Mesenchymal stem cell (in vitro differentiated cells and primary cell): ENCODE measurements around the gene SERTAD1.
"Not testable (repeated sequence)": the region's sequence is repeated elsewhere in the genome, so short reads cannot be mapped to it uniquely, and the experiment has no call there.

Source experiments
- DNase-seq: peaks from one replicate; pipeline ENCODE4 v3.0.0-alpha.2; 2013
- H2AFZ ChIP-seq: one replicate; pipeline ENCODE4 v1.6.1; 2013; ENCODE audit warnings: low read depth, mild to moderate bottlenecking, control low read depth, inconsistent platforms, low read length, moderate library complexity
- H2AK5ac ChIP-seq: 2 replicates; pipeline ENCODE4 v1.6.1; 2013; ENCODE audit warnings: low read length, moderate library complexity, mild to moderate bottlenecking, inconsistent platforms; ENCODE audit not compliant: severe bottlenecking
- H2BK120ac ChIP-seq: one replicate; pipeline ENCODE4 v1.6.1; 2013; ENCODE audit warnings: low read depth, mild to moderate bottlenecking, inconsistent platforms, low read length, moderate library complexity
- H2BK12ac ChIP-seq, 2 experiments: one replicate each; pipeline ENCODE4 v1.6.1; 2013; ENCODE audit warnings: inconsistent platforms in 2 of 2, low read length in 2 of 2, mild to moderate bottlenecking in 2 of 2, moderate library complexity in 2 of 2, control low read depth in 1 of 2
- H2BK15ac ChIP-seq: one replicate; pipeline ENCODE4 v1.6.1; 2013; ENCODE audit warnings: mild to moderate bottlenecking, low read depth, inconsistent platforms; ENCODE audit not compliant: poor library complexity, severe bottlenecking
- H2BK5ac ChIP-seq: 2 replicates; pipeline ENCODE4 v1.6.1; 2013; ENCODE audit warnings: low read depth, mild to moderate bottlenecking, low read length, control low read depth, inconsistent platforms; ENCODE audit not compliant: poor library complexity, severe bottlenecking
- H3K14ac ChIP-seq, 2 experiments: one replicate each; pipeline ENCODE4 v1.6.1; 2013; ENCODE audit warnings: inconsistent platforms in 2 of 2, low read length in 2 of 2, control low read depth in 1 of 2, mild to moderate bottlenecking in 1 of 2, moderate library complexity in 1 of 2
- H3K18ac ChIP-seq, 2 experiments: one replicate each; pipeline ENCODE4 v1.6.1; 2013; ENCODE audit warnings: inconsistent platforms in 2 of 2, low read length in 2 of 2, control low read depth in 1 of 2, low read depth in 1 of 2, mild to moderate bottlenecking in 1 of 2
- H3K23ac ChIP-seq, 2 experiments: one replicate each; pipeline ENCODE4 v1.6.1; 2013; ENCODE audit warnings: inconsistent platforms in 2 of 2, low read length in 2 of 2, mild to moderate bottlenecking in 2 of 2, moderate library complexity in 2 of 2, control low read depth in 1 of 2
- H3K27ac ChIP-seq: 2 replicates; pipeline ENCODE4 v1.5.1; 2013; ENCODE audit warnings: mild to moderate bottlenecking, moderate library complexity, low read length, control low read depth, inconsistent platforms; ENCODE audit not compliant: poor library complexity, severe bottlenecking
- H3K27me3 ChIP-seq, 2 experiments: 2 replicates each; pipeline versions ENCODE4 v1.6.1 to v1.7.0; 2013; ENCODE audit warnings: low read length in 2 of 2, mild to moderate bottlenecking in 2 of 2, moderate library complexity in 2 of 2, control low read depth in 1 of 2, inconsistent platforms in 1 of 2; ENCODE audit not compliant: control insufficient read depth in 1 of 2, insufficient read depth in 1 of 2
- H3K36me3 ChIP-seq, 2 experiments: 2 replicates each; pipeline versions ENCODE4 v1.6.1 to v1.7.0; 2013; ENCODE audit warnings: low read length in 2 of 2, control low read depth in 1 of 2, inconsistent platforms in 1 of 2, low read depth in 1 of 2, mild to moderate bottlenecking in 1 of 2; ENCODE audit not compliant: insufficient read depth in 2 of 2, control insufficient read depth in 1 of 2
- H3K4ac ChIP-seq, 2 experiments: one replicate each; pipeline ENCODE4 v1.6.1; 2013; ENCODE audit warnings: inconsistent platforms in 2 of 2, low read length in 2 of 2, mild to moderate bottlenecking in 2 of 2, moderate library complexity in 2 of 2, control low read depth in 1 of 2, low read depth in 1 of 2
- H3K4me1 ChIP-seq: 2 replicates; pipeline ENCODE4 v1.6.1; 2013; ENCODE audit warnings: low read depth, low read length, control low read depth; ENCODE audit not compliant: control insufficient read depth, insufficient read depth
- H3K4me2 ChIP-seq: 2 replicates; pipeline ENCODE4 v1.6.1; 2013; ENCODE audit warnings: low read length, mild to moderate bottlenecking, inconsistent platforms; ENCODE audit not compliant: poor library complexity, severe bottlenecking
- H3K4me3 ChIP-seq, 2 experiments: 2 replicates each; pipeline versions ENCODE4 v1.5.1 to v1.7.0; 2013; ENCODE audit warnings: low read length in 2 of 2, mild to moderate bottlenecking in 2 of 2, control low read depth in 1 of 2, low read depth in 1 of 2; ENCODE audit not compliant: insufficient read depth in 1 of 2
- H3K79me1 ChIP-seq: replicated peaks from 2 replicates; pipeline ENCODE4 v1.6.1; 2013; ENCODE audit warnings: mild to moderate bottlenecking, control low read depth, low read length, inconsistent platforms; ENCODE audit not compliant: poor library complexity, severe bottlenecking
- H3K9ac ChIP-seq: 2 replicates; pipeline ENCODE4 v1.7.0; 2013; ENCODE audit warnings: mild to moderate bottlenecking, low read length, moderate library complexity
- H3K9me3 ChIP-seq: 2 replicates; pipeline ENCODE4 v1.7.0; 2013; ENCODE audit warnings: mild to moderate bottlenecking, low read length; ENCODE audit not compliant: control insufficient read depth
- H4K8ac ChIP-seq: one replicate; pipeline ENCODE4 v1.6.1; 2013; ENCODE audit warnings: inconsistent platforms, mild to moderate bottlenecking, low read length, moderate library complexity
- H4K91ac ChIP-seq: one replicate; pipeline ENCODE4 v1.6.1; 2013; ENCODE audit warnings: mild to moderate bottlenecking, low read length, inconsistent platforms
- WGBS: methylation state at CpG from one replicate; pipeline ENCODE4 v1.1.7; 2013; ENCODE audit warnings: mixed read lengths; 5-methylcytosine and 5-hydroxymethylcytosine counted together

Gene SERTAD1

GRCh38 chr19:40457953-40458596, 32.3 kb upstream of the SERTAD1 start:
- H2BK12ac ChIP-seq: no peak overlapping the region
- H3K79me1 ChIP-seq: peaks cover 9% of the 10 kb centered on the region
- no peak overlapping the region for H2BK5ac ChIP-seq
- H2BK15ac ChIP-seq: peak overlapping the region; percentile 7
- H3K4me2 ChIP-seq: no peak overlapping the region
- no peak overlapping the region for H3K14ac ChIP-seq
- peaks cover 1% of the 10 kb centered on the region for H3K4me1 ChIP-seq
- H3K9me3 ChIP-seq: no peaks in the 10 kb centered on the region
- no peak for DNase-seq
- H4K8ac ChIP-seq: no peak overlapping the region
- H3K27ac ChIP-seq: no peak overlapping the region
- H3K4ac ChIP-seq: no peak overlapping the region
- WGBS: 97% methylated on average over 22 of the region's 27 CpGs
- H3K36me3 ChIP-seq: peaks cover 12 to 27% of the 10 kb centered on the region in 2 experiments
- no peak overlapping the region for H3K23ac ChIP-seq
- no peak overlapping the region for H2BK120ac ChIP-seq
- H2AK5ac ChIP-seq: no peak overlapping the region
- no peak overlapping the region for H3K9ac ChIP-seq
- H3K18ac ChIP-seq: no peak overlapping the region
- no peak overlapping the region for H3K4me3 ChIP-seq
- no peak overlapping the region for H2AFZ ChIP-seq
- no peak overlapping the region for H4K91ac ChIP-seq
- H3K27me3 ChIP-seq: no peaks in the 10 kb centered on the region

DNA sequence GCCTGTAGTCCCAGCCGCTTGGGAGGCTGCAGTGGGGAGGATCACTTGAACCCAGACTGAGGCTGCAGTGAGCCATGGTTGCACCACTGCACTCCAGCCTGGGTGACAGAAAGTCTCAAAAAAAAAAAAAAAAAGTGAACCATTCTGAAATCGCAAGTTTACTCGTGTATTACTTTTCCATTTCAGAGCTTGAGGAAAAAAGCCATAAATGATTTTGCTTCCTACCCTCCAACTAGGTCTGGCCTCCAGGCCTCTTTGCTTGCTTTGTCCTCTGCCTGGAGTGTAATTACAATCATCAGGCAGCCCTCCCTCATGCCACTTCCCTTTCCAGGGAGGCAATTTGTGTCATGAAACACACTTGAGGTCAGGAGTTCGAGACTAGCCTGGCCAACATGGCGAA, 31.3 kb upstream of the SERTAD1 start:
- Histone ChIP-seq H3K9me3 (no peaks in the 10 kb centered on the region), H4K8ac (no peak overlapping the region), H3K14ac (no peak overlapping the region), H3K18ac (no peak overlapping the region), H2BK15ac (no peak overlapping the region), H2AFZ (no peak overlapping the region), H3K4me1 (peaks cover 1% of the 10 kb centered on the region), H2BK120ac (no peak overlapping the region), H3K27ac (no peak overlapping the region), H3K4ac (no peak overlapping the region), H3K23ac (no peak overlapping the region), H3K9ac (no peak overlapping the region), H3K36me3 (peaks cover 12 to 27% of the 10 kb centered on the region in 2 experiments), H4K91ac (no peak overlapping the region), H2BK5ac (no peak overlapping the region), H3K4me2 (no peak overlapping the region), H3K27me3 (no peaks in the 10 kb centered on the region), H2BK12ac (no peak overlapping the region), H2AK5ac (no peak overlapping the region), H3K79me1 (peaks cover 9% of the 10 kb centered on the region), H3K4me3 (no peak overlapping the region)
- DNase-seq: no peak
- WGBS: 94% methylated on average over 5 of the region's 5 CpGs

DNA sequence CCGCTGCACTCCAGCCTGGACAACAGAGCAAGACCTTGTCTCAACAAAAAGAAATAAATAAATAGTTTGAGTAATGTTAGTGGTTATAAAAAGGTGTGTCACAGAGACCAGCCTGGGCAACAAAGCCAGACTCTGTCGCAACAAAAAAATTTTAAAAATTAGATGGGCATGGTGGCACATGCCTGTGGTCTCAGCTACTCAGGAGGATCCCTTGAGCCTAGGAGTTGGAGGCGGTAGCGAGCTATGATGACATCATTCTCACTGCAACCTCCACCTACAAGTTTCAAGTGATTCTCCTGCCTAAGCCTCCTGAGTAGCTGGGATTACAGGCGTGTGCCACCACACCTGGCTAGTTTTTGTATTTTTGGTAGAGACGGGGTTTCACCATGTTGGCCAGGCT, 28.2 kb upstream of the SERTAD1 start:
- H2BK5ac ChIP-seq, H3K14ac ChIP-seq, H2AFZ ChIP-seq, H3K9ac ChIP-seq, H3K23ac ChIP-seq, H2BK15ac ChIP-seq, H4K91ac ChIP-seq, H3K18ac ChIP-seq, H3K79me1 ChIP-seq, H4K8ac ChIP-seq, H3K4me3 ChIP-seq, H3K27me3 ChIP-seq, H3K27ac ChIP-seq, H2BK120ac ChIP-seq, H3K4me1 ChIP-seq, H3K9me3 ChIP-seq, H3K4me2 ChIP-seq, DNase-seq, H3K4ac ChIP-seq, H2AK5ac ChIP-seq, H2BK12ac ChIP-seq: not testable (repeated sequence)
- H3K36me3 ChIP-seq: peaks cover 18 to 38% of the 10 kb centered on the region in 2 experiments
- 96% methylated on average over 5 of the region's 6 CpGs for WGBS

- Histone ChIP-seq H3K4ac (no peak overlapping the region), H3K79me1 (peaks cover 2% of the 10 kb centered on the region), H3K27ac (no peak overlapping the region), H3K14ac (no peak overlapping the region), H3K23ac (no peak overlapping the region), H2AK5ac (no peak overlapping the region), H3K4me2 (no peak overlapping the region), H3K9ac (no peak overlapping the region), H2BK5ac (no peak overlapping the region), H2AFZ (no peak overlapping the region), H2BK15ac (no peak overlapping the region), H3K9me3 (no peaks in the 10 kb centered on the region), H3K4me3 (no peak overlapping the region), H3K4me1 (no peaks in the 10 kb centered on the region), H3K27me3 (no peaks in the 10 kb centered on the region), H4K91ac (no peak overlapping the region), H2BK120ac (no peak overlapping the region), H4K8ac (no peak overlapping the region), H2BK12ac (no peak overlapping the region), H3K36me3 (peaks cover 18 to 42% of the 10 kb centered on the region in 2 experiments), H3K18ac (no peak overlapping the region)
- 92% methylated on average over 5 of the region's 5 CpGs for WGBS
- no peak for DNase-seq
Measured at GRCh38 chr19:40453151-40453735, 27.5 kb upstream of the SERTAD1 start.
